Osteoblast (primary cell): ENCODE data around the gene RALY. TPM values are rescaled to one million over a fixed set of nuclear protein-coding genes. Genes with fewer than 3 reads are reported as not detected.

Source experiments
- DNase-seq: peaks from one replicate; pipeline ENCODE4 v3.0.0; 2011; ENCODE audit warnings: low spot score, mixed read lengths; ENCODE audit not compliant: insufficient read length; ENCODE audit errors: missing footprints
- H2AFZ ChIP-seq: 2 replicates; pipeline ENCODE4 v1.6.0; 2011; ENCODE audit warnings: mild to moderate bottlenecking, low read length
- H3K27ac ChIP-seq: 2 replicates; pipeline ENCODE4 v1.5.1; 2011; ENCODE audit warnings: mild to moderate bottlenecking, low read depth, low read length, moderate library complexity
- H3K27me3 ChIP-seq: 2 replicates; pipeline ENCODE4 v1.6.0; 2012; ENCODE audit warnings: mild to moderate bottlenecking, control low read depth, inconsistent platforms, low read length, moderate library complexity; ENCODE audit not compliant: insufficient read depth
- H3K36me3 ChIP-seq: 2 replicates; pipeline ENCODE4 v1.5.1; 2011; ENCODE audit warnings: mild to moderate bottlenecking, low read length, control low read depth, moderate library complexity; ENCODE audit not compliant: insufficient read depth
- H3K4me1 ChIP-seq: 2 replicates; pipeline ENCODE4 v1.5.1; 2011; ENCODE audit warnings: mild to moderate bottlenecking, low read length, control low read depth, moderate library complexity; ENCODE audit not compliant: insufficient read depth
- H3K4me2 ChIP-seq: 2 replicates; pipeline ENCODE4 v1.6.0; 2011; ENCODE audit warnings: mild to moderate bottlenecking, low read length; ENCODE audit not compliant: insufficient read depth
- H3K4me3 ChIP-seq: fragments of 200-600 bp; sonication (generic); 3 replicates; pipeline ENCODE4 v1.5.1; 2012; ENCODE audit warnings: mild to moderate bottlenecking, low read length, inconsistent platforms; ENCODE audit not compliant: insufficient read depth
- H3K79me2 ChIP-seq: 2 replicates; pipeline ENCODE4 v1.6.0; 2012; ENCODE audit warnings: mild to moderate bottlenecking, low read length, control low read depth, inconsistent platforms; ENCODE audit not compliant: insufficient read depth
- H3K9me3 ChIP-seq: 2 replicates; pipeline ENCODE4 v1.5.1; 2011; ENCODE audit warnings: low read depth, low read length, control low read depth
- H4K20me1 ChIP-seq: 2 replicates; pipeline ENCODE4 v1.6.0; 2012; ENCODE audit warnings: mild to moderate bottlenecking, low read length, control low read depth; ENCODE audit not compliant: insufficient read depth
- total RNA-seq: library from RNA; depleted of rRNA; stranded (reverse); fragments of >200 nt; gene quantifications from 2 replicates; pipeline ENCODE4 v1.2.3, GENCODE V29; 2012
- TF ChIP-seq, protein P1 (sequence below): IDR thresholded peaks from 2 replicates; pipeline ENCODE4 v1.5.1; 2011; ENCODE audit warnings: mild to moderate bottlenecking, low read depth, low read length, moderate library complexity; ENCODE audit errors: extremely low read depth

Gene RALY
- total RNA-seq, 1 donor: 77.1 TPM

DNA sequence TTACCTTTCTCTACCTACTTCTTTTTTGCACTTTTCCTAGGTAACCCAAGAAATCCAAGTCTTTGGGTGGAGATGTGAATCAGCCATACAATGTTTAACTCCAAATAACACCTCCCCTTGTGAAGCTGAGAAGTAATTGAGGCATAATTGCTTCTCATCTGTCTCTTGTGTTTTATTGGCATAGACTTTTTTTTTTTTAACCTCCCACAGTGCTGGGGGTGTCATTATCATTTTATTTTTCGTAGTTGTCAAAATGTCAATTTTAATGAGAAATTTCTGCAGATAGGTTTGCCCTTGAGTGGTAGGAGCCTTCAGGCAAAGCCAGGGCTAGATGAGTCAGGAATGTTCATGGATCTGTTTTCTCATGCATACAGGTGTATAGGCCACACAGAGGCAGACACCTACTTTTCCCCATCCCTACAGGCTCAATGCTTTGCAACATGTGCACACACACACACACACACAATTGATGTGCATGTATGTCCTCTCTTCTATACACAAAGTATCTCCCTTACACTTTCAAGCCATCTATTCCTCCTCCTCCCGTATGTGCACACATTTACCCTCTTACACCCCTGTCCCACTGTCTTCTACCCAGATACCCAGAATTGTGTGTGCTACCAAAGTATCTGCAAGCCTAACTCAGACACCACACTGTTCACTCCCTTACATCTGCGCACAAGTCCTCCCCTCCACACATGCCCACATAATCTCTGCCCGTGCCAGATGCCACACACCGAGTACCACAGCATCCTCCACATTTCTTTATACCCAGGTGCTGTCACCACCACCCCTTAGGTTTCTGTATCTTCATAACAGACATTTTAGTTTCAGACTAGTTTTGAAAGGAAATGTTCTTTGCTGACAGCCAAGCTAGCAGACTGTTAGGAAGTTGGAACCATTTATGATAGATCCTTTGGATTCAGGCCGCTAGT is 22.0 kb downstream of the RALY start:
- H3K4me1 ChIP-seq: peaks cover 18% of the 10 kb centered on the region
- TF ChIP-seq, protein P1, sequence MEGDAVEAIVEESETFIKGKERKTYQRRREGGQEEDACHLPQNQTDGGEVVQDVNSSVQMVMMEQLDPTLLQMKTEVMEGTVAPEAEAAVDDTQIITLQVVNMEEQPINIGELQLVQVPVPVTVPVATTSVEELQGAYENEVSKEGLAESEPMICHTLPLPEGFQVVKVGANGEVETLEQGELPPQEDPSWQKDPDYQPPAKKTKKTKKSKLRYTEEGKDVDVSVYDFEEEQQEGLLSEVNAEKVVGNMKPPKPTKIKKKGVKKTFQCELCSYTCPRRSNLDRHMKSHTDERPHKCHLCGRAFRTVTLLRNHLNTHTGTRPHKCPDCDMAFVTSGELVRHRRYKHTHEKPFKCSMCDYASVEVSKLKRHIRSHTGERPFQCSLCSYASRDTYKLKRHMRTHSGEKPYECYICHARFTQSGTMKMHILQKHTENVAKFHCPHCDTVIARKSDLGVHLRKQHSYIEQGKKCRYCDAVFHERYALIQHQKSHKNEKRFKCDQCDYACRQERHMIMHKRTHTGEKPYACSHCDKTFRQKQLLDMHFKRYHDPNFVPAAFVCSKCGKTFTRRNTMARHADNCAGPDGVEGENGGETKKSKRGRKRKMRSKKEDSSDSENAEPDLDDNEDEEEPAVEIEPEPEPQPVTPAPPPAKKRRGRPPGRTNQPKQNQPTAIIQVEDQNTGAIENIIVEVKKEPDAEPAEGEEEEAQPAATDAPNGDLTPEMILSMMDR: no peak
- H3K27me3 ChIP-seq: no peaks in the 10 kb centered on the region
- peaks cover 86% of the 10 kb centered on the region for H4K20me1 ChIP-seq
- no peak overlapping the region for H3K27ac ChIP-seq
- no peak overlapping the region for H3K4me2 ChIP-seq
- H2AFZ ChIP-seq: no peak overlapping the region
- peaks cover 86% of the 10 kb centered on the region for H3K79me2 ChIP-seq
- DNase-seq: no peak
- H3K4me3 ChIP-seq: no peak overlapping the region
- H3K36me3 ChIP-seq: no peaks in the 10 kb centered on the region
- no peaks in the 10 kb centered on the region for H3K9me3 ChIP-seq

- TF ChIP-seq, protein P1: no peak
- Histone ChIP-seq H3K4me3 (no peak overlapping the region), H3K4me2 (no peak overlapping the region), H3K27me3 (no peaks in the 10 kb centered on the region), H2AFZ (no peak overlapping the region), H3K4me1 (peaks cover 18% of the 10 kb centered on the region), H4K20me1 (peaks cover 84% of the 10 kb centered on the region), H3K27ac (no peak overlapping the region), H3K79me2 (peaks cover 82% of the 10 kb centered on the region), H3K9me3 (no peaks in the 10 kb centered on the region), H3K36me3 (no peaks in the 10 kb centered on the region)
- no peak for DNase-seq
These were observed 23.0 kb downstream of the RALY start for GRCh38 chr20:34016736-34017135.

- H2AFZ ChIP-seq: no peak overlapping the region
- peaks cover 84% of the 10 kb centered on the region for H4K20me1 ChIP-seq
- no peak overlapping the region for H3K4me3 ChIP-seq
- peaks cover 80% of the 10 kb centered on the region for H3K79me2 ChIP-seq
- DNase-seq: peak; percentile 95
- TF ChIP-seq, protein P1: no peak
- peak overlapping the region; percentile 35 for H3K27ac ChIP-seq
- no peaks in the 10 kb centered on the region for H3K27me3 ChIP-seq
- H3K9me3 ChIP-seq: no peaks in the 10 kb centered on the region
- peak overlapping the region; percentile 33 for H3K4me2 ChIP-seq
- no peaks in the 10 kb centered on the region for H3K36me3 ChIP-seq
- peaks cover 18% of the 10 kb centered on the region for H3K4me1 ChIP-seq
These were observed 23.9 kb downstream of the RALY start for GRCh38 chr20:34017610-34018009.

GRCh38 chr20:34018166-34018565 is 24.5 kb downstream of the RALY start:
- Histone ChIP-seq H3K27ac (peak overlapping the region; percentile 35), H3K9me3 (no peaks in the 10 kb centered on the region), H2AFZ (no peak overlapping the region), H3K4me3 (no peak overlapping the region), H3K27me3 (no peaks in the 10 kb centered on the region), H3K79me2 (peaks cover 80% of the 10 kb centered on the region), H3K4me1 (peaks cover 18% of the 10 kb centered on the region), H3K4me2 (peak overlapping the region; percentile 33), H4K20me1 (peaks cover 83% of the 10 kb centered on the region), H3K36me3 (no peaks in the 10 kb centered on the region)
- TF ChIP-seq, protein P1: no peak
- no peak for DNase-seq
